ENCODE results near the gene TICRR. TPM values are rescaled to one million over a fixed set of nuclear protein-coding genes. Genes with fewer than 3 reads are reported as not detected.
A peak's percentile ranks its signal among the peaks of the same experiment; 100 is the strongest.

The TICRR gene
- total and polyA plus RNA-seq, 2 of the 8 experiments (the other 6 are each of a cell fraction or from before 2014, with no cell fraction given), result 13.1 to 34.8 TPM

DNA sequence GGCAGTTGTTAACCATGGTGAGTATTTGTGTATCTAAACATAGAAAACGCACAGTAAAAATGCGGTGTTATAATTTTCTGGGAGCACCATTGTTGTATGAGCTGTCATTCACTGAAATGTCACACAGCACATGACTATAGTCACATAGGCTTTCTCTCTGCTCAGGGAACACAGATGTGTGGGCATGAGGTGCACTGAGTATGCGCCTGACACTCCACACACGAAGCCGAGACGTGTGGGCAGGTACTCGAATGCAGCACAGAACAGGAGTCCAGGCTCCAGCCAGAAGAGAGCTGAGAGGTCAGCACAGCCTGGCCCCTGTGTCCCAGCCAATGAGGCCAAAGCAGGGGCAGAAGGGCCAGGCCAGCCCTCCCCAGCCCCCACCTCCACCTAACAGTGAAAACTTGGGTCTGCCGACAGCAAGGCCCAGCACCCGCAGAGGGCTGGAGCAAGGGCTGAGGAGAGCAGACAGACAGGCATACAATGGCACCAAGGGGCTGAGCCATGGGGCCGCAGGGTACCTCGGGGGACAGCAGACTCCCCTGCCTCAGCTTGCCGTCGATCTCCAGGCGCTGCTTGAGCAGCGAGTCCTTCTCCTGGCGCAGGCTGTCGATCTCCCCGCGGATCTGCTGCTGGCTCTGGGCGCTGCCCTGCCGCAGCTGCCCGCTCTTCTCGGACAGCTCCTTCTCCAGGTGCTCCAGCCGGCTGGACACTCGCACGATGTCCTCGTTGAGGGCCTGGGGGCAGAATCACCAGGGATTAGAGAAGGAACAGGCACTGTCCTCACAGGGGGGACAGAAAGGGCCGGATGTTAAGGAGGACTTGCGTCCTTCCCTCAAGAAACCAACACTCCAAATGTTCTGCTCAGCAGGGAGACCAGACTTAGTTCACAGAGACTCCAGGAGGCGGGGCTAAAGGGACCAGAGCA is 56.0 kb downstream of the TICRR start:
- Histone ChIP-seq H2BK20ac (ENCODE audit: low read length) (no peak overlapping the region), H3K9me3 (ENCODE audit: insufficient read depth in 2 of 2, low read depth in 1 of 2, low read length in 1 of 2) (peaks cover 14 to 40% of the 10 kb centered on the region in 2 experiments; a peak in 3 of 4 replicates), H2BK15ac (ENCODE audit: low read length) (no peak overlapping the region), H3K23me2 (ENCODE audit: low read depth, low read length) (no peaks in the 10 kb centered on the region), H3K27me3 (replicated peaks in 1 of 4; ENCODE audit: control insufficient read depth in 3 of 4, extremely low read depth in 1 of 4, insufficient read depth in 3 of 4, low read length in 3 of 4) (no peaks in the 10 kb centered on the region; a peak in 1 of 7 replicates), H3K79me2 (ENCODE audit: control insufficient read depth in 1 of 2, insufficient read depth in 2 of 2, low read length in 2 of 2) (no peaks in the 10 kb centered on the region), H3K4me3 (ENCODE audit: extremely low read depth in 1 of 4, insufficient read depth in 2 of 4, low read depth in 3 of 4, low read length in 4 of 4) (no peak overlapping the region), H4K8ac (ENCODE audit: extremely low read depth, insufficient read depth, low read length) (no peak overlapping the region), H3K27ac (ENCODE audit: low read depth, low read length) (no peak overlapping the region), H3K23ac (ENCODE audit: insufficient read length) (no peak overlapping the region), H3K4me2 (ENCODE audit: insufficient read depth in 1 of 2, low read depth in 2 of 2, low read length in 2 of 2) (no peak overlapping the region), H2BK5ac (ENCODE audit: low read depth, low read length) (no peak overlapping the region), H3K56ac (replicated peaks; ENCODE audit: insufficient read length, low read depth, low read length) (no peak overlapping the region), H3K4ac (replicated peaks; ENCODE audit: insufficient read length, low read depth, low read length) (no peak overlapping the region), H4K5ac (ENCODE audit: insufficient read length, low read depth, low read length) (no peak overlapping the region), H3K4me1 (replicated peaks in 1 of 4; ENCODE audit: control insufficient read depth in 3 of 4, insufficient read depth in 4 of 4, low read length in 3 of 4) (no peaks in the 10 kb centered on the region), H3K36me3 (ENCODE audit: control insufficient read depth in 2 of 4, insufficient read depth in 4 of 4, low read length in 3 of 4) (peaks cover 42 to 84% (median 67%) of the 10 kb centered on the region in 4 experiments), H4K20me1 (replicated peaks in 1 of 2; ENCODE audit: control insufficient read depth in 1 of 2, insufficient read depth in 2 of 2, low read length in 2 of 2) (peaks cover 0 to 20% of the 10 kb centered on the region in 2 experiments), H3K9ac (replicated peaks in 1 of 4; ENCODE audit: extremely low read depth in 1 of 4, low read depth in 3 of 4, low read length in 3 of 4) (no peak overlapping the region), H2BK120ac (replicated peaks; ENCODE audit: low read depth, low read length) (no peak overlapping the region), H3K79me1 (ENCODE audit: low read depth, low read length) (no peaks in the 10 kb centered on the region; the same call in 1 of the 2 replicates), H3K18ac (ENCODE audit: extremely low read depth, low read length) (no peak overlapping the region), H2BK12ac (ENCODE audit: low read depth, low read length) (no peak overlapping the region), H4K91ac (replicated peaks; ENCODE audit: insufficient read length, low read length) (no peak overlapping the region), H3K14ac (ENCODE audit: insufficient read length) (no peak overlapping the region), H2AK5ac (ENCODE audit: low read depth, low read length) (no peak overlapping the region), H2AFZ (ENCODE audit: low read length) (no peak overlapping the region)
- DNase-seq (ENCODE audit: low read depth in 1 of 2, low spot score in 2 of 2) (no peak), FAIRE-seq (no peak)
- ChIA-PET POLR2A (ENCODE audit: partially characterized antibody) (interaction anchor here (0.6 to 0.8 kb wide), 2 partner anchors 21 to 331 kb away, joined by 3 read pairs; no protein-coding TSS in a partner anchor), CTCF (ENCODE audit: partially characterized antibody) (no interaction called here)
- peak; percentile 74 for TF ChIP-seq POLR2AphosphoS5 (IDR thresholded peaks at IDR 0.05; ENCODE audit: low read depth, low read length)
- no peak for TF ChIP-seq TAF7 (optimal IDR thresholded peaks at IDR 0.05; ENCODE audit: borderline replicate concordance, low read depth, low read length)
- no peak for TF ChIP-seq CREB1 (IDR thresholded peaks at IDR 0.05)
- no peak for TF ChIP-seq CBX5 (IDR thresholded peaks at IDR 0.05; ENCODE audit: low read depth, low read length)
- WGBS, 2 experiments (ENCODE audit: extremely low coverage in 1 of 2, insufficient coverage in 1 of 2, insufficient read length in 1 of 2, insufficient replicate concordance in 2 of 2, low coverage in 1 of 2, low lambda C conversion rate in 2 of 2, missing lambda C conversion rate in 1 of 2), result 87% methylated on average over 29 of the region's 30 CpGs; no CpG with 5 or more reads in 1 of the 2 experiments
